Adrenal gland (tissue), 5 donors: ENCODE results near the gene PDE6B.

Experiments used
- POLR2A ChIP-seq, 2 donors: fragments of 450-650 bp; IDR thresholded peaks; one replicate each; pipeline ENCODE4 v1.6.1; 2017; ENCODE audit warnings: antibody characterized with exemption in 2 of 2, mild to moderate bottlenecking in 2 of 2, moderate library complexity in 1 of 2
- TF ChIP-seq, protein P1 (sequence below), 6 experiments: fragments of 450-650 bp in 4 of 6; fragments of 200-600 bp in 2 of 6; sonication (generic) in 1 of 6; IDR thresholded peaks; 1 replicate in 5 of 6; 2 replicates in 1 of 6; pipeline versions ENCODE4 v1.5.1 to v1.8.0; 2016 to 2021; ENCODE audit warnings: antibody characterized with exemption in 6 of 6, mild to moderate bottlenecking in 2 of 6, moderate library complexity in 1 of 6
- donor health status: DM: no; HTN: no; CAD: no.

DNA sequence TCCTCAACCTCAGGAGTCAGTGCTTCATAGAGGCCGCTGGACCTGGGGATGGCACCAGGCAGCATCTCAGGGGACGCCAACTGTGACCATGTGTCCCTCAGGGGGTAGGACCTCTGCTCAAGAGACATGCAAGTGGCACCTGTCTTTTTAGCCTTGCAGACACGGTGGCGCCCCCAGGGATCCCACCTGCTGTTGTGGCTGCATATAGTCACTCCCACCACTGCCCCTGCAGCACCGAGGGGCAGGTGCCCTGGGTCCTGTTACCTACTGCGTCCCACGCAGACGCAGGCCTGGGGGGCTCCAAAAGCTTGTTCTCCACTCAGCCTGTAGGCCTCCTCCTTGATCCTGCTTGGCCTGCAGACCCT, 51.5 kb downstream of the PDE6B start:
- TF ChIP-seq, protein P1, sequence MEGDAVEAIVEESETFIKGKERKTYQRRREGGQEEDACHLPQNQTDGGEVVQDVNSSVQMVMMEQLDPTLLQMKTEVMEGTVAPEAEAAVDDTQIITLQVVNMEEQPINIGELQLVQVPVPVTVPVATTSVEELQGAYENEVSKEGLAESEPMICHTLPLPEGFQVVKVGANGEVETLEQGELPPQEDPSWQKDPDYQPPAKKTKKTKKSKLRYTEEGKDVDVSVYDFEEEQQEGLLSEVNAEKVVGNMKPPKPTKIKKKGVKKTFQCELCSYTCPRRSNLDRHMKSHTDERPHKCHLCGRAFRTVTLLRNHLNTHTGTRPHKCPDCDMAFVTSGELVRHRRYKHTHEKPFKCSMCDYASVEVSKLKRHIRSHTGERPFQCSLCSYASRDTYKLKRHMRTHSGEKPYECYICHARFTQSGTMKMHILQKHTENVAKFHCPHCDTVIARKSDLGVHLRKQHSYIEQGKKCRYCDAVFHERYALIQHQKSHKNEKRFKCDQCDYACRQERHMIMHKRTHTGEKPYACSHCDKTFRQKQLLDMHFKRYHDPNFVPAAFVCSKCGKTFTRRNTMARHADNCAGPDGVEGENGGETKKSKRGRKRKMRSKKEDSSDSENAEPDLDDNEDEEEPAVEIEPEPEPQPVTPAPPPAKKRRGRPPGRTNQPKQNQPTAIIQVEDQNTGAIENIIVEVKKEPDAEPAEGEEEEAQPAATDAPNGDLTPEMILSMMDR (IDR thresholded peaks at IDR 0.05) = no peak
- TF ChIP-seq POLR2A (IDR thresholded peaks at IDR 0.05) = no peak
